Stimulated activated naive CD8-positive, alpha-beta T cell treated with anti-CD3 and anti-CD28 coated beads, Interleukin-15, Interleukin-2, amounts not matched to agents 100 U/mL and 50 U/mL, for 24 hours (primary cell): ENCODE results near the gene CGB8.
"Not testable (repeated sequence)": the region's sequence is repeated elsewhere in the genome, so short reads cannot be mapped to it uniquely, and the experiment has no call there.

ENCODE experiments used
- ATAC-seq: fragments of 150-1000 bp; cut with Tn5 transposase; one replicate; pipeline ENCODE4 v1.10.0; 2021
- DNase-seq: peaks from one replicate; pipeline ENCODE4 v3.0.0; 2021

The CGB8 gene

GRCh38 chr19:49064768-49065611, 16.1 kb upstream of the CGB8 start, which contains the start of gene NTF4:
Gene NTF4, minus strand, starts transcription at chr19:49064818. Its CDS starts 2,821 bp downstream, at chr19:49061997.
- DNase-seq (no peak), ATAC-seq (no peak)

- DNase-seq (no peak), ATAC-seq (no peak)
Measured at GRCh38 chr19:49064029-49064629, 15.2 kb upstream of the CGB8 start.

GRCh38 chr19:49061445-49061844, 12.5 kb upstream of the CGB8 start:
- peak; percentile 27 for DNase-seq
- ATAC-seq, result no peak

GRCh38 chr19:49061000-49061399, 12.1 kb upstream of the CGB8 start:
- DNase-seq (no peak), ATAC-seq (no peak)

GRCh38 chr19:49059053-49059452, 10.1 kb upstream of the CGB8 start:
- DNase-seq (no peak), ATAC-seq (no peak)

GRCh38 chr19:49058562-49058961, 9.7 kb upstream of the CGB8 start:
- DNase-seq (peak; percentile 36), ATAC-seq (no peak)

GRCh38 chr19:49057636-49058234, 8.8 kb upstream of the CGB8 start, which contains the start of gene CGB7:
Gene CGB7, minus strand, starts transcription at chr19:49057749. Its CDS starts 2,374 bp downstream, at chr19:49055375.
- DNase-seq (peak; percentile 56), ATAC-seq (peak; percentile 41)

DNA sequence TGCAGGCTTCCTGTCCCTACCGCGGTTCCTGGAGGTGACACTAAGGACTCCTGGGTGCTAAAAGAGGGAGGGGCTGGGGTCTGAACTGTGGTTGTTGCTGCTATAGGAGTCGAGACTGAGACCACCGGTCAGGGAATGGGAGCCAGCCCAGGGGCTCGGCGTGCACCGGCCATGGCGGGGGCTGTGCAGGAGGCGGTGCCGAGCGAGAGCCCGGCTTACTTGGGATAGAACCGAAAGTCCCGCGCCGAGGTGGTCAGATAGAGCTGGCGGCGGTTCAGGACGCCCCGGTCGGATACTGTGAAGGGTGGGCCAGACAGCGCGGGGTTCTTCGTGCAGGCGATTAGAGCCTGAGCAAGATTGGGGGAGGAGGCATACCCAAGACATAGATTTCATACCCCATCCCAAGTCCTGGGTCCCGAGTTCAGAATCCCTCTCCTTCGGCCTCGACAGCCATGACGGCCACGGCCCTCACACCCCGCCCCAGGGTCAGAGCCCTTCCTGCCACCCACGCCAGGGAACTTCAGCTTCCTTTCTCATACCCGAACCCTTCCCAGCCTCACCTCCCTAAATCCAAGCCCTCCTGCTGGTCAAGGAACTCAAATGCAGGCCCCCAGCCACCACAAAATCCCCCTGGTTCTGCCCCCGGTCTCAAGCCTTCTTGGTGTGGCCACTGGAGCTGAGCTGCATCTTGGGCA, 8.1 kb upstream of the CGB8 start:
- ATAC-seq, DNase-seq: not testable (repeated sequence)

GRCh38 chr19:49056101-49056901, 7.4 kb upstream of the CGB8 start:
- DNase-seq (peak; percentile 68), ATAC-seq (peak; percentile 68)

DNA sequence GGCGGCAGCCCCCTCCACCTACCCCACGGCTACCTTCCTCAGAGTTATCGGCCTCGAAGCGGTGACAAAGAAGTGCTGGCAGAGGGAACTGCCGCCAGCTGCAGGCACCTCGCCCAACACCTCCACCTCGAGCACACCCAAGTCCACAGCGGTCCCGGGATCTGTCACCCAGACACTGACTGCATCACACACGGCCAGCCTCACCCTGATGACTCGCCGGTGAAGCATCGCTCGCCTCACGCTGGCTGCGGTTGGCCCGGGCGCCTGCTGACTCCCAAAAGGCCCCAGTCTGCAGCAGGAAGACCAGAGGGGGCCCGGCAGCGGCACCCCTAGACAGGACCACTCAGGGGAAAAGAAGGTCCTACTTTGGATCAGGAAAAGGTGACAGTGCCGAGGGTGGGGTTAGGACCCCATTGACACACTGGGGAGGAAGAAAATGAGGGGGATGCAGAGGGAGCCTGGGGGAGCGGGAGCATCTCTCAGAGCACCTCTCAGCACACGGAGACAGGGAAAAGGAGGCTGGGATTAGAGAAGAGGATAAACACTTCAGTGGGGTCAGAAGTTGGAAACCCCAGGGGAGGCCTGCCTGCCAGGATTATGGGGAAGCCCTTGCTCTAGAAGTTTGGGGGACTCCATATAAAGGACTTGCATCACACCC, 1.6 kb upstream of the CGB8 start:
- not testable (repeated sequence) for ATAC-seq, DNase-seq

GRCh38 chr19:49049834-49050233, 923 bp upstream of the CGB8 start:
- not testable (repeated sequence) for ATAC-seq

DNA sequence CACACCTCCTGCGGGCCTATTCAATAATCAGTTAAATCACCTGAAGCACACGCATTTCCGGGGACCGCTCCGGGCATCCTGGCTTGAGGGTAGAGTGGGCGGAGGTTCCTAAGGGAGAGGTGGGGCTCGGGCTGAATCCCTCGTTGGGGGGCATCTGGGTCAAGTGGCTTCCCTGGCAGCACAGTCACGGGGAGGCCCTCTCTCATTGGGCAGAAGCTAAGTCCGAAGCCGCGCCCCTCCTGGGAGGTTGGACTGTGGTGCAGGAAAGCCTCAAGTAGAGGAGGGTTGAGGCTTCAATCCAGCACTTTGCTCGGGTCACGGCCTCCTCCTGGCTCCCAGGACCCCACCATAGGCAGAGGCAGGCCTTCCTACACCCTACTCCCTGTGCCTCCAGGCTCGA, 5.4 kb downstream of the CGB8 start, which contains the start of gene CGB5:
Gene CGB5 (plus strand): TSS at position 301 of the 400 bp plus-strand sequence. CDS start 362 bp downstream, outside the sequence.
- not testable (repeated sequence) for ATAC-seq, DNase-seq

More at GRCh38 chr19:49049834-49050233, 923 bp upstream of the CGB8 start:
- DNase-seq, result not testable (repeated sequence)

GRCh38 chr19:49042666-49043065, 6.2 kb downstream of the CGB8 start:
- not testable (repeated sequence) for ATAC-seq, DNase-seq

DNA sequence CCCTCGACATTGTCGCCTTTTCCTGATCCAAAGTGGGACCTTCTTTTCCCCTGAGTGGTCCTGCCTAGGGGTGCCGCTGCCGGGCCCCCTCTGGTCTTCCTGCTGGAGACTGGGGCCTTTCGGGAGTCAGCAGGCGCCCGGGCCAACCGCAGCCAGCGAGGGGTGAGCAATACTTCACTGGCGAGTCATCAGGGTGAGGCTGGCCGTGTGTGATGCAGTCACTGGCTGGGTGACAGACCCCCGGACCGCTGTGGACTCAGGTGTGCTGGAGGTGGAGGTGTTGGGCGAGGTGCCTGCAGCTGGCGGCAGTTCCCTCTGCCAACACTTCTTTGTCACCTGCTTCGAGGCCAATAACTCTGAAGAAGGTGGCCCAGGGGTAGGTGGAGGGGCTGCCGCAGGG, 6.7 kb downstream of the CGB8 start:
- ATAC-seq (no peak), DNase-seq (no peak)

DNA sequence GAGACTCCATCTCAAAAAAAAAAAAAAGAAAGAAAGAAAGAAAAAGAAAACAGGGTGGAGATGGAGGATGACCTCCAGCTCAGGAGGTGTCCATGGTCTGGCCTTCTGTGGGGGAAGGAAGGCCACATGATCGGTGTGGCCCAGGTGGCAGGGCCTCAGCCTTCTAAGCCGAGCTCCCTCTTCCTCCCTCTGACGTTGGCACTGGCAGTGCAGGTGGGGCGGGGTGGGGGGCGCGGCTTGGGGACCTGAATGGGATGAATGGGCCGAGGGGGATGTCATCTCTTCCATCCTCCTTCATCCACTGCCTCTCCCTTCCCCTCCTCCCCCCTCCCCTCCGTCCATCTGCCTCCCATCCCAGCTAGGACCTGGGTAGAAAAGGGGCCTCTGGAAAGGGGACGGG, 9.2 kb downstream of the CGB8 start:
- not testable (repeated sequence) for DNase-seq, ATAC-seq

DNA sequence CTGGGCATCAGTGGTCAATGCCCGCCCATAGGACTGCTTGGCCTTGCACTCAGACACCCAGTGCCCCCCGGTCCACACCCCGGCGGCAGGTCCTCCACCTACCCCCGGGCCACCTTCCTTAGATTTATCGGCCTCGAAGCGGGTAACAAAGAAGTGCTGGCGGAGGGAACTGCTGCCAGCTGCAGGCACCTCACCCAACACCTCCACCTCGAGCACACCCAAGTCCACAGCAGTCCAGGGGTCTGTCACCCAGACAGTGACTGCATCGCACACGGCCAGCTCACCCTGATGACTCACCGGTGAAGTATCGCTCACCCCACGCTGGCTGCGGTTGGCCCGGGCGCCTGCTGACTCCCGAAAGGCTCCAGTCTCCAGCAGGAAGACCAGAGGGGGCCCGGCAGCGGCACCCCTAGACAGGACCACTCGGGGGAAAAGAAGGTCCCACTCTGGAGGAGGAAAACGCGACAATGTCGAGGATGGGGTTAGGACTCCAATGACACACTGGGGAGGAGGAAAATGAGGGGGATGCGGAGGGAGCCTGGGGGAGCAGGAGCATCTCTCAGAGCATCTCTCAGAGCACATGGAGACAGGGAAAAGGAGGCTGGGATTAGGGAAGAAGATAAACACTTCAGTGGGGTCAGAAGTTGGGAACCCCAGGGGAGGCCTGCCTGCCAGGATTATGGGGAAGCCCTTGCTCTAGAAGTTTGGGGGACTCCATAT, 10.2 kb downstream of the CGB8 start:
- ATAC-seq, DNase-seq: not testable (repeated sequence)

DNA sequence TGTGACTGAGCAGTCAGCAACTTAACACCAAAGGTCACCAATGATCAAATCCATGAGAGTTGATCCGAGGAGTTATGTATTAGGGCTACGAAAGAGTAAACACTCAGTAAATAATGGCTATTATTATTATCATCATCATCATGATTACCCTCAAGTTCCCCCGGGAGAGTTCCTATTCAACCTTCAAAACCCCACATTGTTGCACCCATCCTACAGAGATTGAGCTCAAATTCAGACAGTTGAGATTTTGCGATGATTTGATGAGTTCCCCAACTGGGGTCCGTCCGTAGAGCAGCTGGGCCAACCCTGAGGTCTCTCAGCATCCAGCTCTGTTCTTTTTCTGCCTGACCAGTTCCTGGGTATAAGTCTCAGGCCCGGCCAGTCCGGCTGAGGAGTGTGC, 10.8 kb downstream of the CGB8 start:
- not testable (repeated sequence) for ATAC-seq, DNase-seq

DNA sequence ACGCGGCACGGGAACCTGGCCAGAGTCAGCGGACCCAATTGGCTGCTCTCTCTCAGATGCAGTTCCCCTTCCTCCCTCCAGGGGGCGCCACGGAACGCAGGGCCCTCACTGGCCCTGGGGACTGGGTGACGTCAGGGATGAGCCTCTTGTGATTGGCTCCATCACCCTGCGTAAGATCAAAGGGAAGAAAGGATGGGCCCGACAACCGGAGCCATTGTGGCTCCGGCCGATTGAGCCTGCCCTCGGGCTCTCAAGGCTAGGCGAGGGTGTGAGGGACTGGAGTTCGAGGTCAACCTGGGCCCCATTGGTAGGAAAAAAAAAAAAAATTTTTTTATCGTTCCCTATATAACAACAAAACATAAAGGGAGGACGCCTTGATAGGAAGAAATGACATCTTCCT, 12.1 kb downstream of the CGB8 start, which contains the start of gene CGB1:
Gene CGB1 (minus strand): TSS at position 81 of the 400 bp plus-strand sequence. CDS start 184 bp downstream, outside the sequence.
- ATAC-seq (peak; percentile 52), DNase-seq (peak; percentile 72)

GRCh38 chr19:49031642-49032301, 17.1 kb downstream of the CGB8 start, which contains the start of gene CGB2:
Gene CGB2, plus strand, starts transcription at chr19:49031890. Its CDS starts 206 bp downstream, at chr19:49032096.
- DNase-seq (peak; percentile 79), ATAC-seq (peak; percentile 76)
